Activated CD4-positive, CD25-positive, alpha-beta regulatory T cell treated with anti-CD3 and anti-CD28 coated beads, Interleukin-2, amount 50 U/mL, for 24 hours (primary cell): Measurements from ENCODE around the gene GH2.

Source experiments
- ATAC-seq, 2 donors: fragments of 150-1000 bp; cut with Tn5 transposase; one replicate each; pipeline ENCODE4 v1.10.0; 2021; ENCODE audit warnings: mild to moderate bottlenecking in 1 of 2, moderate library complexity in 1 of 2

Gene GH2

GRCh38 chr17:63838631-63839171, 43.0 kb downstream of the GH2 start:
- no peak for ATAC-seq

GRCh38 chr17:63837962-63838600, 43.7 kb downstream of the GH2 start:
- ATAC-seq, result no peak

- no peak for ATAC-seq
Observed at GRCh38 chr17:63837480-63837879, 44.3 kb downstream of the GH2 start.

DNA sequence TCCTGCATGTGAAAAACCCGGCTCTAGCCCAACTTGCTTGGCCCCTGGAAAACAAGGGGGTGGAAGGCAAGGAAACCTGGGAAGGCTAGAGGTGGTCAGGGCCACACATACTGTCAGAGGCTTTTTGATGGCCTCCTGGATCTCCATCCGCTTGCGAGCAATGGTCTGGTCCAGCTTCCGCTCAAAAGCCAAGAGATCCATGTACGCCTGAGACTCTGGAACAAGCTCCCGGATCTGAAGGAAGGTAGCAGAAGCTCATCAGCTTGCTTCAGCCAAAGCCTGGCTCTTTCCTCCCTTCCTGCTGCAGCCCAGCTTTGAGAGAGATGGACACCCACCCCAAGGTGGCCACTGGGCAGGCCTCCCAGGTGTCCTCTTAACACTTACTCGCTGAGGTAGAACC, 44.9 kb downstream of the GH2 start:
- no peak for ATAC-seq

DNA sequence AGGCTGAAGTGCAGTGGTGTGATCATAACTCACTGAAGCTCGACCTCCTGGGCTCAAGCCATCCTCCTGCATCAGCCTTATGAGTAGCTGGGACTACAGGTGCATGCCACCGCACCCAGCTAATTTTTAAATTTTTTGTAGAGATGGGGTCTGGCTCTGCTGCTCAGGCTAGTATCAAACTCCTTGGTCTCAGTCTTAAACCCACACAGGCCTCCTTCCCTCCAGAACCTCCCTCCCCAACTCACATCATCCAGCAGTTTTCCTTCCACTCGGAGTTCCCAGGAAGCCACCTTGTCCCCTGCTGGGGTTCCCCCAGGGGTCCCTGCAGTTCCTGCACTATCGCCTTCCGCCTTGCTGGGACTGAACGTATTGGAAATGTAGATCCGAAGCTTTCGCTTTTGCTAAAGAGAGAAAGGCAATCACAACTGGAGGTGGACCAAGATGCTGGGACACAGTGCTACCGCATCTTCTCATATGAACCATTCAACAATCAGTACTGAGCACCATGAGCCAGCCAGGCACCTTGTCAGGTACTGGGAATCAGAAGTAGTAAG, 46.5 kb downstream of the GH2 start:
- no peak for ATAC-seq

GRCh38 chr17:63834431-63835166, 47.1 kb downstream of the GH2 start:
- peak; percentile 71 to 87 for ATAC-seq

DNA sequence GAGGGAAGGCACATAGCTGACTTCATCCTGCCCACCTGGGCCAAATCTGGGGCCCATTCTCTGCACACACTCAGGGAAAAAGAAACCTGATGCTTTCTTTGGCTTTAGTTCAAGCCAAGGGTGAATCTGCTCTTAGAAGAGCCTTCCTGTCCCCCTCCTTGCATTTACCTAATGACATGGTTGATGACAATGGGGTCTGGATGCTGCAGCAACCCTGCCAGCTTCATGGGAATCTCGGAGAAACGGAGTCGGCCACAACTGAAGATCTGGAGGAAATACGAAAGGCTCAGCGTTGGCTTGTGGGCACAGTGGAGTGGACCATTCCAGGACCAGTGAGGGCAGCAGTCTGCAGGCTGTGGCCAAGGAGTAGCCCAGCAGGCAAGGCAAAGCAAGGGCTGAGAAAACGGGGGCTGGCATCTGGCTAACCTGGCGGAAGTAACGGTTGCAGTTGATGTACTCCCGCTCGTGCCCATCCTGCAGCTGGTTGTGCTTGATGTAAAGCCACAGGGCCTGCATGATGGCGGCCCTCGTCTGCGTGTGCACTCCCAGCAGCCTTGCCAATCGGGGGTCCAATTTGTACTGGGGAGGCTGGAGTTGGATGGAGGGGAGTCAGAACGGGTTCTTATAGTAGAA, 47.9 kb downstream of the GH2 start:
- ATAC-seq, result no peak

GRCh38 chr17:63833026-63833740, 48.6 kb downstream of the GH2 start:
- no peak for ATAC-seq

GRCh38 chr17:63832455-63832854, 49.3 kb downstream of the GH2 start:
- no peak for ATAC-seq

DNA sequence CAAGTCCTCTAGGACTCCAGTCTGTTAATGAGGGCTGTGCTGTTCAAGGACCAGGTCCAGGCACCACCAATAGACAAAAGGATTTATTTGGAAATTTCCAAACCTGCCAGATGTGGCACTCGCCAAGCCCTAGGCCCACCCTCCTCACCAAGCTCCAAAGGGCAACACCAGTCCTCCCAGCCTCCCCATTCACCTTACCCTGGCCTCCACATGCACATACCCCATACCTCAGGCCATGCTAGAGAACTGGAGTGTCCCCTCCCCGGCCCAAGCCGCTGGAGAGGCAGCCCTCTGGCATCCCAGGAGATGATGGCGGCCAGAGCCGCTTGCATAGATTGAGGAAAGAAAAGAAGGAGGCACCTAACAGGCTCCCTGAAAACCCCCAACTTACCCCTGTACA, 49.7 kb downstream of the GH2 start:
- no peak for ATAC-seq

- no peak for ATAC-seq
Observed at GRCh38 chr17:63831505-63831904, 50.2 kb downstream of the GH2 start.

- no peak for ATAC-seq
Observed at GRCh38 chr17:63830904-63831491, 50.7 kb downstream of the GH2 start.

DNA sequence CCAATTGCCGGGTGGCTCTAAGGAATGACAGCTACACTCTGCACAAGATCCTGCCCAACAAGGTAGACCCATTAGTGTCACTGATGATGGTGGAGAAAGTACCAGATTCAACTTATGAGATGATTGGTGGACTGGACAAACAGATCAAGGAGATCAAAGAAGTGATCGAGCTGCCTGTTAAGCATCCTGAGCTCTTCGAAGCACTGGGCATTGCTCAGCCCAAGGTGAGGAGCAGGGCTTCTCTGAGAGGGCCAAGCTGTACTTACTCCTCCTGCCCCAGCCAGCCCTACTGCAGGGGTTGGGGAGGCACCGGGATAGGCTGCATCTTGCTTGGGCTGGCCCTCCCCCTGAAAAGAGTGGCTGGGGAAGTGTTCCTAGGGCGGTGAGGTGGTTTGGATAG, 51.5 kb downstream of the GH2 start:
- ATAC-seq, result no peak
